Right lobe of liver (tissue), 6 donors: Measurements from ENCODE around the gene CDH16. TPM values are rescaled to one million over a fixed set of nuclear protein-coding genes. Genes with fewer than 3 reads are reported as not detected.

Source experiments
- ATAC-seq, 4 donors: fragments of 200-7000 bp; cut with Tn5 transposase; one replicate each; pipeline ENCODE4 v1.9.1; 2020; ENCODE audit warnings: mild to moderate bottlenecking in 4 of 4, moderate library complexity in 4 of 4
- DNase-seq, 3 donors: peaks; one replicate each; pipeline ENCODE4 v3.0.0-alpha.2; 2020
- H3K27ac ChIP-seq, 3 donors: fragments of 200-600 bp; one replicate each; pipeline ENCODE4 v1.8.0; 2022
- H3K27me3 ChIP-seq, 2 donors: fragments of 200-600 bp; one replicate each; pipeline ENCODE4 v1.8.0; 2022
- H3K36me3 ChIP-seq, 4 donors: fragments of 200-600 bp; sonication (generic) in 1 of 4; one replicate each; pipeline versions ENCODE4 v1.5.1 to v1.8.0; 2017 to 2022; ENCODE audit warnings: control low read depth in 1 of 4
- H3K4me1 ChIP-seq, 4 donors: fragments of 200-600 bp; sonication (generic) in 1 of 4; one replicate each; pipeline versions ENCODE4 v1.5.1 to v1.8.0; 2017 to 2022; ENCODE audit warnings: control low read depth in 1 of 4
- H3K4me3 ChIP-seq, 3 donors: fragments of 200-600 bp; one replicate each; pipeline ENCODE4 v1.8.0; 2022
- H3K9me3 ChIP-seq, 4 donors: fragments of 200-600 bp; sonication (generic) in 1 of 4; one replicate each; pipeline versions ENCODE4 v1.5.1 to v1.8.0; 2017 to 2022; ENCODE audit warnings: control low read depth in 1 of 4
- POLR2A ChIP-seq: fragments of 450-650 bp; IDR thresholded peaks from one replicate; pipeline ENCODE4 v1.6.1; 2017; ENCODE audit warnings: antibody characterized with exemption, mild to moderate bottlenecking
- WGBS: methylation state at CpG from one replicate; pipeline ENCODE4 v1.1.6; 2018; ENCODE audit warnings: low coverage, low lambda C conversion rate; ENCODE audit not compliant: insufficient coverage; ENCODE audit errors: missing lambda C conversion rate; 5-methylcytosine and 5-hydroxymethylcytosine counted together
- intact Hi-C, 2 donors: fragments of 100-400 bp; cut with DNase I; formaldehyde crosslinking; loops; one replicate each; pipeline versions ENCODE4 v1.11.2 to v1.14.1; 2022
- total RNA-seq, 6 experiments: library from RNA; depleted of rRNA in 2 of 6; stranded (reverse); fragments of >200 nt in 2 of 6; fragmentation: NEBNext Ultra II Directional in 3 of 6; extraction: Animal tissue kit (Norgen Biotek cat#: 25700) in 3 of 6; gene quantifications; one replicate each; pipeline versions ENCODE4 v1.1.0 to v1.2.4, GENCODE V29; 2016 to 2023
- TF ChIP-seq, protein P1 (sequence below), 4 donors: fragments of 200-600 bp in 3 of 4; fragments of 450-650 bp in 1 of 4; IDR thresholded peaks; one replicate each; pipeline versions ENCODE4 v1.5.1 to v1.8.0; 2016 to 2022; ENCODE audit warnings: antibody characterized with exemption in 4 of 4, mild to moderate bottlenecking in 2 of 4
- donor health status: DM: no; HTN: yes; CAD: no.
- donor health status: DM: no; HTN: no; CAD: no.
- donor health status: DM: no; HTN: no; CAD: no.
- donor health status: DM: no; HTN: yes; CAD: no.
- donor health status: DM: no; HTN: yes; CAD: no.

CDH16 gene
- total RNA-seq, 6 experiments from 2014 or later: 0.07 to 0.47 (median 0.22) TPM; not detected in 2

DNA sequence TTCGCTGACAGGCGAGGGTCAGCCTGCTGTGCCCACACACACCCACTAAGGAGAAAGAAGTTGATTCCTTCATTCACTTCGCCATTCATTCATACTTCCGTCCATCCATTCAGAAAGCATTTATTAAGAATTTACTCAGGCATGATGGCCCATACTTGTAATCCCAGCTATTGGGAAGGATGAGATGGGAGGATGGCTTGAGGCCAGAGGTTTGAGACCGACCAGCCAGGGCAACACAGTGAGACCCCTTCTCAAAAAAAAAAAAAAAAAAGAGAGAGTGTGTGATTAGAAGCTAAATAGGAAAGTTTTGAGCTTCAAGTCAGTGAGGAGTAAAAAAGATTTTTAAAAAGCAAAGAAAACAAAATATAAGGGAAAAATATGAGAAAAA, 25.4 kb upstream of the CDH16 start:
- no peak for DNase-seq
- peaks cover 9 to 49% (median 30%) of the 10 kb centered on the region in 4 donors for H3K36me3 ChIP-seq
- no peaks in the 10 kb centered on the region for H3K27me3 ChIP-seq
- no peak overlapping the region for H3K27ac ChIP-seq
- TF ChIP-seq, protein P1, sequence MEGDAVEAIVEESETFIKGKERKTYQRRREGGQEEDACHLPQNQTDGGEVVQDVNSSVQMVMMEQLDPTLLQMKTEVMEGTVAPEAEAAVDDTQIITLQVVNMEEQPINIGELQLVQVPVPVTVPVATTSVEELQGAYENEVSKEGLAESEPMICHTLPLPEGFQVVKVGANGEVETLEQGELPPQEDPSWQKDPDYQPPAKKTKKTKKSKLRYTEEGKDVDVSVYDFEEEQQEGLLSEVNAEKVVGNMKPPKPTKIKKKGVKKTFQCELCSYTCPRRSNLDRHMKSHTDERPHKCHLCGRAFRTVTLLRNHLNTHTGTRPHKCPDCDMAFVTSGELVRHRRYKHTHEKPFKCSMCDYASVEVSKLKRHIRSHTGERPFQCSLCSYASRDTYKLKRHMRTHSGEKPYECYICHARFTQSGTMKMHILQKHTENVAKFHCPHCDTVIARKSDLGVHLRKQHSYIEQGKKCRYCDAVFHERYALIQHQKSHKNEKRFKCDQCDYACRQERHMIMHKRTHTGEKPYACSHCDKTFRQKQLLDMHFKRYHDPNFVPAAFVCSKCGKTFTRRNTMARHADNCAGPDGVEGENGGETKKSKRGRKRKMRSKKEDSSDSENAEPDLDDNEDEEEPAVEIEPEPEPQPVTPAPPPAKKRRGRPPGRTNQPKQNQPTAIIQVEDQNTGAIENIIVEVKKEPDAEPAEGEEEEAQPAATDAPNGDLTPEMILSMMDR (IDR thresholded peaks at IDR 0.05): no peak
- TF ChIP-seq POLR2A: no peak
- H3K9me3 ChIP-seq: no peaks in the 10 kb centered on the region
- no peak for ATAC-seq
- 81% methylated on average over 5 of the region's 5 CpGs for WGBS
- peaks cover 0 to 23% (median 9%) of the 10 kb centered on the region in 4 donors for H3K4me1 ChIP-seq
- intact Hi-C loops: loop anchor here in 1 of 2 donors (5.0 kb wide), 1 partner anchor 47 kb away; no protein-coding TSS in a partner anchor
- no peak overlapping the region for H3K4me3 ChIP-seq

DNA sequence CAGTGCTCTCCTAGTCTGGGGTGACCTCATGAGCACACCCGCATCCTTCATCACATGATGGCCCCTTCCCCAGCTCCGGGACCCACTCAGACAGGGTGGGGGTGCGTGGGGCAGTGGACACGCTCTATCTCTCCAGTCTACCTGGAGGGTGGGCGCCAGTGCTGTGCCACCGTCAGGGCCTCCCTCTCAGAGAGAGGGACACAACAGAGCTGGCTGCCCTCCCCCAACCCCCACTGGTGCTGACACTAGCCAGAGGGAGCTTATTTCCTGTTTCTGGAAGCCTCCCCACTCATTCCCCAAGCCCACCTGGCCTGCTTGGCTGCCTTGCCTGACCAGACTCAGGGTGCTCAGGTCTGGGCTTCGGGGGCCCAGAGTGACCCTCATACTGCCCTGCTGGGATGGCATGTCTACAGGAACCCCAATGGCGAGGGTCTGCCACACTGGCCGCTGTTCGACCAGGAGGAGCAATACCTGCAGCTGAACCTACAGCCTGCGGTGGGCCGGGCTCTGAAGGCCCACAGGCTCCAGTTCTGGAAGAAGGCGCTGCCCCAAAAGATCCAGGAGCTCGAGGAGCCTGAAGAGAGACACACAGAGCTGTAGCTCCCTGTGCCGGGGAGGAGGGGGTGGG, 24.9 kb upstream of the CDH16 start:
- ATAC-seq (no peak), DNase-seq (no peak)
- H3K9me3 ChIP-seq: no peaks in the 10 kb centered on the region
- peaks cover 0 to 23% (median 9%) of the 10 kb centered on the region in 4 donors for H3K4me1 ChIP-seq
- H3K27me3 ChIP-seq: no peaks in the 10 kb centered on the region
- peaks cover 9 to 53% (median 33%) of the 10 kb centered on the region in 4 donors for H3K36me3 ChIP-seq
- no peak overlapping the region for H3K27ac ChIP-seq
- intact Hi-C loops: loop anchor here in 1 of 2 donors (5.0 kb wide), 1 partner anchor 46 kb away; no protein-coding TSS in a partner anchor
- 80% methylated on average over 1 of the region's 15 CpGs for WGBS
- H3K4me3 ChIP-seq: no peak overlapping the region
- no peak for TF ChIP-seq POLR2A
- TF ChIP-seq, protein P1 (IDR thresholded peaks at IDR 0.05): no peak

DNA sequence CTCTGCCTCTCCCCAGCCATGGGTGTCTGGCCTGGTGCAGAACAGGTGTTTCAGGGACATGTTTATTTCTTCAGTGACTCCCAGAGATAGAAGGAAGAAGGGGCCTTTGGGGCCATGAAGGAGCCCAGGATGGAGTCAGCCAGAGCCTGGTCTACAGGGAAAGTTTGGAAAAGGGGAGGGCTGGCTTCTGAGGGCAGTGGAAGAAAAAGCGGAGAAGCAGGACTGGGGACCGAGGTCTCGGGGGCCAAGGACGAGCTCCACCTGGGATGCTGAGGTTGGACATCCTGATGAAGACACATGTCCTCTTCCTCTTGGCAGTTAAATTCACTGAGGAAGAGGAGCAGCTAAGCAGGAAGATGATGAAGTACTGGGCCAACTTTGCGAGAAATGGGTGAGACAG, 24.3 kb upstream of the CDH16 start:
- 100% methylated on average over 1 of the region's 5 CpGs for WGBS
- no peaks in the 10 kb centered on the region for H3K27me3 ChIP-seq
- no peak for ATAC-seq
- no peak overlapping the region for H3K4me3 ChIP-seq
- DNase-seq: no peak
- intact Hi-C loops: loop anchor here in 1 of 2 donors (5.0 kb wide), 1 partner anchor 46 kb away; no protein-coding TSS in a partner anchor
- peaks cover 0 to 26% (median 10%) of the 10 kb centered on the region in 4 donors for H3K4me1 ChIP-seq
- peaks cover 9 to 58% (median 38%) of the 10 kb centered on the region in 4 donors for H3K36me3 ChIP-seq
- TF ChIP-seq, protein P1 (IDR thresholded peaks at IDR 0.05): no peak
- no peak for TF ChIP-seq POLR2A
- no peak overlapping the region for H3K27ac ChIP-seq
- H3K9me3 ChIP-seq: no peaks in the 10 kb centered on the region

DNA sequence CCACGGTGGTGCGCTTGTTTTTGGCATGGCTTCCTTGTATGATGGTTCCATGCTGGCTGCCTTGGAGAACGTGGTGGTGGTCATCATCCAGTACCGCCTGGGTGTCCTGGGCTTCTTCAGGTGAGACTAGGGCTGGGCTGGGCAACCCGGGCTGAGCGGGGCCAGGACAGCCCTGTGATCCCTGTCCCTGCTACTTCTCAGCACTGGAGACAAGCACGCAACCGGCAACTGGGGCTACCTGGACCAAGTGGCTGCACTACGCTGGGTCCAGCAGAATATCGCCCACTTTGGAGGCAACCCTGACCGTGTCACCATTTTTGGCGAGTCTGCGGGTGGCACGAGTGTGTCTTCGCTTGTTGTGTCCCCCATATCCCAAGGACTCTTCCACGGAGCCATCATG, 21.6 kb upstream of the CDH16 start:
- Histone ChIP-seq H3K27ac (no peak overlapping the region), H3K9me3 (no peaks in the 10 kb centered on the region), H3K4me1 (peaks cover 0 to 31% (median 15%) of the 10 kb centered on the region in 4 donors), H3K4me3 (no peak overlapping the region), H3K36me3 (peaks cover 9 to 58% (median 39%) of the 10 kb centered on the region in 4 donors), H3K27me3 (no peaks in the 10 kb centered on the region)
- ATAC-seq (no peak), DNase-seq (peak in 1 of 3 donors; percentile 43)
- intact Hi-C loops: loop anchor here in 1 of 2 donors (5.0 kb wide), 1 partner anchor 43 kb away; no protein-coding TSS in a partner anchor
- TF ChIP-seq POLR2A: no peak
- TF ChIP-seq, protein P1 (IDR thresholded peaks at IDR 0.05): no peak
- WGBS: no CpG with 5 or more reads among the region's 16 CpGs
